GM21825 (cell line): ENCODE measurements around the gene TNNI2.

Experiments
- ATAC-seq: cut with Tn5 transposase; IDR thresholded peaks from one replicate; pipeline ENCODE4 v1.9.1; 2021; ENCODE audit warnings: mild to moderate bottlenecking, moderate library complexity; ENCODE audit not compliant: unreplicated experiment

Gene TNNI2

GRCh38 chr11:1844221-1845094 is 5.7 kb downstream of the TNNI2 start:
- no peak for ATAC-seq

- ATAC-seq = no peak
Observed at GRCh38 chr11:1845095-1845429, 6.3 kb downstream of the TNNI2 start.

GRCh38 chr11:1845561-1846452 is 7.0 kb downstream of the TNNI2 start:
- no peak for ATAC-seq

DNA sequence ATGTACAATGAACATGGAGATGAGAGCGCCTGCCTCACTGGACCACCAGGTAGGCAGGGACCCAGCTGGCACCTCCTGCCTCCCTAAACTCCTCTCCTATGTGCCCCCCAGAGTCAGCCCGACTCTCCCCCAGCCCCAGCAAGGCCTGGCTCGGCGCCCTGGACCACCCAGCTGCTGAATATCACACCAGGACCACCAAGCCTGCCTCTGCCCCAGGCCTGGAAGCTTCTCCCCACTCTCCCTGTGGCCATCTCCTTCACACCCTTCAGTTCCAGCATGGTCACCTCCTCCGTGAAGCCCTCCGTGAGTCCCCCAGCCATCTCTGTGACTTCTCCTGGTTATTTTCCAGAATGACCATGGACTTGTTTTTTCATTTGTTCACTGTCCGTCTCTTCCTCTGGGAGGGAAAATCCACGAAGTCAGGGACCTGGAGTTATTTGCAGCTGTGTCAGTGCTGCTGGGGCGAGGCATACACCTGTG is 7.7 kb downstream of the TNNI2 start:
- ATAC-seq = no peak

DNA sequence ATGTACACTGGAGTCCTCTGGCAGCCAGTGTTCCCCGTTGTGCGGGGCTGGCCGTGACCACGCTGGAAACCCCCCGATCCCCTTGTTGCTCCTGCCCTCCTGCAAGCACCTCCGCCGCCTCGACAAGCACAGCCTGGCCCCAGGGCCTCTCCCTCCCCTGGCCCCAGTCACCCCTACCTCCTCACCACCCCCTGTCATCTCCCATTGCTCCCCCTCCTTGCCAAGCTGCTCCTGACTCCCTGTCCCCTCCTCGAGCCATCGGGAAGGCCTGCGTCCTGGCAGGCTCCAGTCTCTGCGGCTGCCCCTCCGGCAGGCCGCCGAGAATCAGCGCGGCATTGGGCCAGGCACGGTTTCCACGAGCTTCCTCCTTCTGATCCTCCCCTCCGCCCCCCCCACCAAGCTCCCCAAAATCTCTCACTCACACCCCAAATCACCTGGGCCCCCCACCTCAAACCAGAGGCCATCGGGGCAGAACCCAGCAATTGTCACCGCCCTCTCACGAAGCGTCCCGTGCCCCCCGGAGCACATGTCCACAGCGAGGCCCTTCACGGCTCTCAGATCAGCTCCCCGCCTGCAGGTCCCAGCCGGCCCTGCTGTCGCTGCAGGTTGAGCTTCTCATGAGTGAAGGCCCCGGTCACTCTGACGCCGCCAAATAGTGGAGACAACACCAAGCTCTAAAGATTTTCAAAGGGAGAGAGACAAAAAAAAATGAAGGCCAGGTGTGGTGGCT is 8.4 kb downstream of the TNNI2 start:
- no peak for ATAC-seq

- no peak for ATAC-seq
Observed at GRCh38 chr11:1847926-1848639, 9.3 kb downstream of the TNNI2 start.

- ATAC-seq = no peak
Observed at GRCh38 chr11:1848640-1849430, 10.1 kb downstream of the TNNI2 start.

DNA sequence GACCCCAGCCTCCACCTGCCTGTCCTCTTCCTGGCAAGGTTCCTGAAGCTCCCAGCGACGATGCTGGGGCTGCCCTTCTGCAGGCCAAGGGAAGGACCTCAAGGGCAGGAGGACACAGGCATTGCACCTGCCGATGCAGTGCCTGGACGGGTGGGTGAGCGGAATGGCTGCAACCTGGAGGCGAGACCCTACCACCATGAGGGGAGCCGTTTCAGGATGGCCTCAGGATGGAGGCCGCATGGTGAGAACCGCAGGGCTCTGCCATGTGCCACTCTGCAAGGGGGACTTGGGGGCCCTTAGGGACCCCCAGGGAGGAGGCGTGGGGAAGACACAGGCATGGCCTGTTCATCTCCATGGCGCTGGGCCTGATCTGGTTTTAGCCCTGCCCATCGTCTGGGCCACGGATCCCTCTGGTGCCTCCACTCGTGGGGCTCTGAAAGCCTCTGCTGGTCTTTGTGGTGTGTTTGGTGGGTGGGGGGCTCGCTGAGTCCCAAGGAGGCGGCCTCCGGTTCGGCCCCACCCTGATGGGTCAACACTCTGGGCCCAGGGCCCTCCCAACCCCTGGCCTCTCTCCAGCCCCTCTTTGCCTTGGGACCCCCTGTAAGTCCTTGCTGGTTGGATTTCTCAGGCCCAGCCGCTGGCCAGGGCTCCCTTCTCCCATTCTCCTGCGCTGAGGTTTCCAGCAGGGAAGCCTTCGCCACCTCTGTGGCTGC is 12.8 kb downstream of the TNNI2 start:
- no peak for ATAC-seq

- ATAC-seq = no peak
Observed at GRCh38 chr11:1852271-1852876, 13.6 kb downstream of the TNNI2 start.

DNA sequence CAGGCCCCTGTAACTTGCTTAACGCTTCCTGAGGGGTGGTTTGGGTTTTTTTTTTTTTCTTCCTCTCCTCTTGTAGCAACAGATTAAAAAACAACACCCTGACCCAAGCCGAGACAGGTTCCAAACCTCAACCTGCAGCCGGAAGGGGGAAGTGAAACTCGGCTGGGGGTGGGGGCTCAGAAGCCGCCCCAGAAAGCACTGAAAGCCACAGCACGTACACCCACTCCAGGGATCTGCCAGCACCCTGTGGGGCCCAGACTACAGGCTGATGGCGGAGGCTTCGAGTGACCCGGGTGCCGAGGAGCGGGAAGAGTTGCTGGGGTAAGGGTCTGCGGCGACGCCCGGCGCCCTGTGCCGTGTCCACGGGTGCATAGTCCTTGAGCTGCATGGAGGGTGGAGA is 14.1 kb downstream of the TNNI2 start, which contains the start of gene LSP1:
TSS of gene LSP1 (plus strand) at position 208 of the 400 bp plus-strand sequence. CDS start at position 269, 61 bp downstream.
- ATAC-seq = peak; percentile 31

GRCh38 chr11:1853376-1854131 is 14.8 kb downstream of the TNNI2 start:
- ATAC-seq = no peak

DNA sequence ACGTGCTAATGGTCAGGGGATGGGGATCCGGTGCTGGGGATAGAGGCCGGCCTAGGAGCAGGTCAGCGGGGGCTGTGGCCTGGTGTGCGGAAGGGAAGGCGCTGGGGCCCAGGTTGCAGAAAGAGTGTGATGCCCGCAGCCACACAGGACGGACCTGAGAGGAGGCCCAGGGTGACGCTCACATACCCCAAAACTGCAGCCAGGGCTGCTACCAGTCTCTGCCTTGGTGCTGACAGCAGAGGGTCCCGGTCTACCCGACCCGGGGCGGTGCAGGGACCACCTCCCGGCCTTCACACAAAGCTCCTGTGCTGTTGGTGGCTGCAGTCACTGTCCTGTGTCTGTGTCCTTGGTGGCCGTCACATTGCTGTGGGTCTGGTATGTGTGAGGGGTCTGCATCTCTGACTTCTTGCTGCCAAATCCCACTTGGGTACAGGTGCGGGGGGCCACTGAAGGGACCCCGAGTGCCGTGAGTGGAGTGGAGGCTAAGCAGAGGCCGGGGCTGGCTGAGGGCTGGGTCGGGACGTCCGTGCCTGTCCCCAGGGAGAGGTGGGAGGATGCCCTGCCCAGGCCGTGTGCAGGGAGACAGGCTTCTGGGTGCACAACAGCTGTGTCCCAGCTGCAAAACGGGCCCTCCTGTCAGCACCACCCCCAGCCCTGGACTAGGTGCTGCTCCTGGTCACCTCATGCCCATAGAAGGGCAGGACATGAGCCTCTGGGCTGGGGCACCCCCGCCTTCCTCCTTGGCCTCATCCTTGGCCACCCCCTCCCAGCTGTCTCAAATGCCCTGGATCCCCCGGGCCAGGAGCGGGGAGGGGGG is 15.6 kb downstream of the TNNI2 start:
- peak; percentile 26 for ATAC-seq

DNA sequence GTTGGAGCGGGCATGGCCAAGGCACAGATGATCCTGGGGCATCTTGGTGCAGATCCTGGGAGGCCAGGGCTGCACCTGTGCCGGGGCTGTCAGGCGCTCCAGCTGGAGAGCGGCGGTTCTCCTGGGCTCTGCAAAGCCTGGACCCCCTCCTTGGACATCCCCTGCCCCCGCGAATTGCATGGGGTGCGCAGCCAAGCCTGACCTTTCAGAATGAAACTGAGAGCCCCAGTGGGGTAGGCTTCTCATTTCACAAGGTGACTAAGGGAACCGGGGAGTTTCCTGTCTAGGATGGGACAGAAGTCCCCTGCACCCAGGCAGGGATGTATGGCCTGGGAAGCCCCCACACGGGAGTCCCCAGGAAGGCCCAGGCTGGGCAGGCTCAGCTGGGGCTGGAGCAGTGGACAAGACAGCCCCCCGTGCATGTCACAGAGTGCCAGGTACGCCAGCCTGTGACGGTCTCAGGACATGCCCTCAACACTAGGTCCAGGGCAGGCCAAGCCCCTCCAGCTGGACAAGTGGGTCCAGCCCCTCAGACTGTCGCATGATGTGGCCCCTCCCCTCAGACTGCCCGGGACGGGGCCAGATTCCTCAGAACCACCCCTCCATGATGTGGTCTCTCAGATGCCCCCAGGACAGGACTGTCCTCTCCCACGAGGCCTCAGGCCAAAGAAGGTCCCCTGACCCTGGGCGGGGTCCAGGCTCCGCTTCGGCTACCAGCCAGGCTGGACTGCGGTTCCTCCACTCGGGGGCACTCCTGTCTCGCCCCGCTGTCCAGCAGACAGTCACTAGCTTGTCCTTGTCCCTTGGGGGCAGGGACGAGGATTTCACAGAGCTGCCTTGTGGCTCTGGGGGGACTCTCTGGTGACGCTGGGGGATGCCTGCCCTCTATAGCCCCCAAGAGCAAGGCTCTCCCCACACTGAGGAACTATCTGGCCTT is 16.4 kb downstream of the TNNI2 start:
- peak; percentile 35 for ATAC-seq

DNA sequence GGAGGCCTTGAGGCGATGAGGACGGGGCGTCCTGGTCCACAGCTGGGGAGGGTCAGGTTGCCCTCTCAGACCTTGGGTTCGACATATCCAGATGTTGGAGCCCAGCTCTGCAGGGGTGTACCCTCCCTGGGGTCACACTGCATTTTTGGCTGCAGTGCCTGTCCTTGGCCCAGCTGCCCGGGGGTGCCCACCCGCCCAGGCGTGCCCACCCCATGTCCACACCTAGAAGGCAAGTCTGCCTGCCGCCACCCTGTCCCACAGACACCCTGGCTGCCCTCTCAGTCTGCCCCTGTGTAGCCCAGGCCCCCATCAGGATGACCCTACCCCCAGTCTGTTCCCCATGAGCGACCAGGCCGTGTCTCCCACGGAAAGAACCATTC is 17.1 kb downstream of the TNNI2 start:
- ATAC-seq = no peak

GRCh38 chr11:1856306-1857005 is 17.7 kb downstream of the TNNI2 start:
- ATAC-seq = no peak
